Endothelial cell of hepatic sinusoid (primary cell): ENCODE data around the gene MPV17L2.

ENCODE experiments used
- in situ Hi-C: cut with HindIII; loops from 2 replicates; pipeline ENCODE4 v1.10.0; 2017; ENCODE audit warnings: low sequenced_read_pairs

MPV17L2 gene

DNA sequence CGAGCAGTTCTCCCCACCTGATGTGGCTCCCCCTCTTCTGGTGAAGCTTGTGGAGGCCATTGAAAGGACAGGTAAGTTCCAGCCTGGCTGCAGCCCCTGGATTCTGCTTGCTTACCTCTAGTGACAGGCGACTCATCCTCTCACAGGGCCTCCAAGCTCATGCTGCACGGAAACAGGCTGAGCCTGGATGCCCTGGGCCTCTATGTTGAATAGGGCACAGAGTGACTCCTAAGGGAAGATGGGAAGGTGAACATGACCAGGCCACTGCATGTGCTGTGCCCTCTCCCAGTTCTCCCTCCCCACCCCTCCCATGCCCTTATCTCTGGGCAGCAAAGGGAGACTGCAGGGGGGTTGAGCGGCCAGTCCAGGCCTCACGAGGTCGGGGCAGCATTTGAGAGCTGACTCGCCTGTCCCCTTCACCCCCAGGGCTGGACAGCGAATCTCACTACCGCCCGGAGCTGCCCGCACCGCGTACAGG, 32.5 kb upstream of the MPV17L2 start:
- in situ Hi-C loops: loop anchor here (5.0 to 10.0 kb wide), 5 partner anchors 38 to 208 kb away; partner anchors contain the start of genes ARRDC2 and LSM4

- in situ Hi-C loops: loop anchor here (5.0 to 10.0 kb wide), 5 partner anchors 39 to 209 kb away; partner anchors contain the start of genes ARRDC2 and LSM4
Measured at GRCh38 chr19:18160971-18161635, 31.9 kb upstream of the MPV17L2 start.

- in situ Hi-C loops: loop anchor here (5.0 to 10.0 kb wide), 5 partner anchors 39 to 209 kb away; partner anchors contain the start of genes ARRDC2 and LSM4
Measured at GRCh38 chr19:18161636-18162002, 31.4 kb upstream of the MPV17L2 start.

- in situ Hi-C loops: loop anchor here (5.0 to 10.0 kb wide), 5 partner anchors 42 to 212 kb away; partner anchors contain the start of genes ARRDC2 and LSM4
Measured at GRCh38 chr19:18164072-18164471, 28.9 kb upstream of the MPV17L2 start.

- in situ Hi-C loops: loop anchor here (10.0 kb wide), 2 partner anchors 159 to 161 kb away; partner anchors contain the start of genes ARRDC2 and LSM4
Measured at GRCh38 chr19:18165794-18166544, 27.0 kb upstream of the MPV17L2 start.

DNA sequence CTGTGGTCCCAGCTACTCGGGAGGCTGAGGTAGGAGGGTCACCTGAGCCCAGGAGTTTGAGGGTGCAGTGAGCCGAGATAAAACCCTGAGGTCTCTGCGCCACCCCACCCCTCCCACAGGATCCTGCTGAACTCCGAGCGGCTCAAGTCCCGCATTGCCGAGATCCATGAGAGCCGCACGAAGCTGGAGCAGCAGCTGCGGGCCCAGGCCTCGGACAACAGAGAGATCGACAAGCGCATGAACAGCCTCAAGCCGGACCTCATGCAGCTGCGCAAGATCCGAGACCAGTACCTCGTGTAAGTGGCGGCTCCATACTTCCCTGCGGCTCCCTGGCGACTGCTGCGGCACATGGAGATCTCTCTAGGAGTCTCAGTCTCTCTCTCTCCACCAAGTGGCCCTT, 26.0 kb upstream of the MPV17L2 start:
- in situ Hi-C loops: loop anchor here (10.0 kb wide), 2 partner anchors 158 to 162 kb away; partner anchors contain the start of genes ARRDC2 and LSM4

GRCh38 chr19:18167975-18168645, 24.9 kb upstream of the MPV17L2 start:
- in situ Hi-C loops: loop anchor here (10.0 kb wide), 2 partner anchors 157 to 163 kb away; partner anchors contain the start of genes ARRDC2 and LSM4

DNA sequence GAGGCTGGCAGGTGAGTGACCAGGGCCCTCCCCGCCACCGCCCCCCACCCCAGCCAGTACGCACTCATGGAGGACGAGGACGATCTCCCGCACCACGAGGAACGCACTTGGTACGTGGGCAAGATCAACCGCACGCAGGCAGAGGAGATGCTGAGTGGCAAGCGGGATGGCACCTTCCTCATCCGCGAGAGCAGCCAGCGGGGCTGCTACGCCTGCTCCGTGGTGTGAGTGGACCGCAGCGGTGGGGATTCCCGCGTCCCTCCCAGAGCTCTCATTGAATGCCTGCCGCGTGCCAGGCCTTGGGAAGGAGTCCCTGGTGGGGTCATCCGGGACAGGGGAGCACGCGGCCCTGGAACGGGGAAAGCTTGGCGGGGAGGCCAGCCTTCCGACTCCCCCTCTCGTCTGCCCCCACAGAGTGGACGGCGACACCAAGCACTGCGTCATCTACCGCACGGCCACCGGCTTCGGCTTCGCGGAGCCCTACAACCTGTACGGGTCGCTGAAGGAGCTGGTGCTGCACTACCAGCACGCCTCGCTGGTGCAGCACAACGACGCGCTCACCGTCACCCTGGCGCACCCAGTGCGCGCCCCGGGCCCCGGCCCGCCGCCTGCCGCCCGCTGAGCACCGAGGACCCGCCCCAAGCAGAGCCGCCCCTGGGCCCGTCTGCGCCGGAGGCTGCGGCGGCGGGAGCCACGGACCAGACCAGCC, 24.2 kb upstream of the MPV17L2 start:
- in situ Hi-C loops: loop anchor here (10.0 kb wide), 2 partner anchors 156 to 164 kb away; partner anchors contain the start of genes ARRDC2 and LSM4

DNA sequence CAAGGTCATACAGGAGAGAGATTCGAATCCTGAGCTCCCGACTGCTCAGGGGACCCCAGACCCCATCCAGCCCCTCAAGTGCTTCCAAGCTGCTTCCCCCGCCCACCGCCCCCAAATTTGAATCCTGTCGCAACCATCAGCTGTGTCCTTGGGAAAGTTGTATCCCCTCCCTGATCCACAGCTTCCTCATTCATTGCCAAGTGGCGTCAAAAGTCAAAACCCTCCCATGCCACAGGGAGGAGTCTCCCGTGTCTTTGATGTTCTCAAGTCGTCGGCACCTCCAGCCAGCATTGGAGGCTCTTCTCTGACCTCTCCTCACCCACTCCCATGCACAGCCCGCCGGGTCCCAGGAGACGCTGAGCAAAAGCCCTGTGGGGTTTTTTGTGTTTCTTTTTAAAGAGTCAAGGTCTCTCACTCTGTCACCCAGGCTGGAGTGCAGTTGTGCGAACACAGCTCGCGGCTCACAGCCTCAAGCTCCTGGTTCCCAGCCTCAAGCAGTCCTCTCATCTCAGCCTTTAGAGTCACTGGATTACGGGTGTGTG, 22.2 kb upstream of the MPV17L2 start:
- in situ Hi-C loops: no loop called here

- in situ Hi-C loops: no loop called here
Measured at GRCh38 chr19:18171605-18172327, 21.3 kb upstream of the MPV17L2 start.

- in situ Hi-C loops: no loop called here
Measured at GRCh38 chr19:18172331-18173053, 20.5 kb upstream of the MPV17L2 start.

DNA sequence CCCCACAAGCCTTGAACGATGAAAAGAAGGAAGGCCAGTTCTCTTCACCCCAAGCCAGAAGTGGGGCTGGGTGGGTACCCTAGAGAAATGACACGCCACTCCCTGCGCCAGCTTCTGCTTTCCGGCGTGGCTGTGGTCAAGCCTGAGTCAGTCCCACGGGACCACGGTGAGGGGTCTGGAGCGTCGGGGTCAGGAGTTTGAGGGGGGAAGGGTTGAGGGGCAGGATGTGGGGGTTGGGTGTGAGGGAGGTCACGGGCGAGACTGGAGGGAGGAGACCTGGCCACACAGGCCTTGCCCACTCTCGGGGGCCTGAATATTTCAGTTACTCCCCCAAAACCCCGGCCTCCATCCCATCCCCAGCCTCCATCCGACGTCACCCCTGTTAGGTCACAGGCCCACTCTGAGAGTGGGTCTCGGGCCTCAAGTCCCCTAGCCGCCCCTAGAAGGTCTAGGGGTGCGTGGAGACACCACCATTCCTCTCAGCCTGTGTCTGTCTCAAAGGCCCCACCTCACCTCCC, 19.9 kb upstream of the MPV17L2 start:
- in situ Hi-C loops: no loop called here

DNA sequence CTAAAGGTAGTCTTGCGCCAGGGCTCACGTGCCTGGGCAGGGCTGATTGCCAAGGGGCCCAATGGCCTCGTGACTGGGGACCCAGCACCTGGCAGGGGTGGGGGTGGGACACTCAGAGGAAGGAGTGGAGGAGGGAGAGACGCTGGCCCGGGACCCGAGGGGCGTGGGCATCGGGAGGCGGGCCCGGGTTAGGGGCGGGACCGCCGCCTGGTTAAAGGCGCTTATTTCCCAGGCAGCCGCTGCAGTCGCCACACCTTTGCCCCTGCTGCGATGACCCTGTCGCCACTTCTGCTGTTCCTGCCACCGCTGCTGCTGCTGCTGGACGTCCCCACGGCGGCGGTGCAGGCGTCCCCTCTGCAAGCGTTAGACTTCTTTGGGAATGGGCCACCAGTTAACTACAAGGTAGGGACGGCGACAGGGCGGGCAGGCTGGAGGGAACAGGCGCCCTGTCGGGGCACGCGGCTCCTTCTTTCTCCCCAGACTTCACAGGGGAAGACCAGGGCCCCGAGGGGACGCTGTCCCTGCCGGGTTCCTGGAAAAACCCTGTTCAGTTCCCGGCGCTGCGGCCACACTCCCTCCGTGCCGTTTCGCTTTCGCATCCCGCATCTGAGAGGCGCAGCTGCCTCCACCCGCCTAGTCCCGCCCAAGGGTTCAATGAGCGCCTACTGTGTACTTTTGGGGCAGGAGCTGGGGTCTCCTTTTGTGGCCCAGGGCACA, 19.3 kb upstream of the MPV17L2 start, which contains the start of gene IFI30:
Gene IFI30, plus strand, starts transcription at position 242 of the 717 bp plus-strand sequence. Its CDS starts 29 bp downstream, at position 271.
- in situ Hi-C loops: no loop called here

GRCh38 chr19:18174983-18175382, 18.0 kb upstream of the MPV17L2 start:
- in situ Hi-C loops: no loop called here

GRCh38 chr19:18176367-18177310, 16.4 kb upstream of the MPV17L2 start:
- in situ Hi-C loops: no loop called here

DNA sequence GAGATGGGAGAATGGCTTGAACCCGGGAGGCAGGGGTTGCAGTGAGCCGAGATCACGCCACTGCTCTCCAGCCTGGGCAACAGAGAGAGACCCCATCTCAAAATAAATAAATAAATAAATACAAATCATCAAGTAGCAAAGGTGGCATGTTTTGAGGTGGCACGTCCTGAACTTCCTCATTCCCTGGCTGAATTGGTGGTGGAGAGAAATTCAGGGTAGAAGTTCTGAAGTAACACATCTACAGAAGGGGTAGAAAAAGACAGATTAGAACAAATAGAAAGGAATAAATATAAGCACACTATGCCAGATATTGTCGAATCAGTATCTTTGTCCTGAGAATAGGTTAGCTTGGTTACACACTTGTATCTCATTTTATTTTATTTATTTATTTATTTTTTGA, 13.1 kb upstream of the MPV17L2 start:
- in situ Hi-C loops: loop anchor here (5.0 to 10.0 kb wide), 2 partner anchors 47 to 75 kb away; partner anchors contain the start of gene PDE4C
